Astrocyte (in vitro differentiated cells and primary cell): Measurements from ENCODE around the gene CLINT1. TPM values are rescaled to one million over a fixed set of nuclear protein-coding genes. Genes with fewer than 3 reads are reported as not detected.

Experiments
- DNase-seq: peaks from one replicate; pipeline ENCODE4 v3.0.0-alpha.2; 2010; ENCODE audit warnings: low read depth
- FAIRE-seq: peaks from 2 replicates; lab custom pipeline; 2011; peaks lifted over from hg19 to GRCh38; lab: Jason Lieb, UNC
- H2AFZ ChIP-seq: 2 replicates; pipeline ENCODE4 v1.6.0; 2012; ENCODE audit warnings: low read depth, low read length, inconsistent platforms
- H3K27ac ChIP-seq: 2 replicates; pipeline ENCODE4 v1.5.1; 2011; ENCODE audit warnings: low read depth, low read length, inconsistent platforms
- H3K27me3 ChIP-seq: 2 replicates; pipeline ENCODE4 v1.6.0; 2011; ENCODE audit warnings: low read length, inconsistent platforms; ENCODE audit not compliant: insufficient read depth
- H3K36me3 ChIP-seq: 2 replicates; pipeline ENCODE4 v1.5.1; 2011; ENCODE audit warnings: low read length, inconsistent platforms; ENCODE audit not compliant: insufficient read depth
- H3K4me1 ChIP-seq: 2 replicates; pipeline ENCODE4 v1.5.1; 2011; ENCODE audit warnings: low read length, inconsistent platforms; ENCODE audit not compliant: insufficient read depth
- H3K4me2 ChIP-seq: 2 replicates; pipeline ENCODE4 v1.6.0; 2012; ENCODE audit warnings: low read length, inconsistent platforms
- H3K4me3 ChIP-seq: 2 replicates; pipeline ENCODE4 v1.5.1; 2011; ENCODE audit warnings: low read depth, mild to moderate bottlenecking, low read length, inconsistent platforms; ENCODE audit not compliant: insufficient read depth
- H3K79me2 ChIP-seq: 2 replicates; pipeline ENCODE4 v1.6.0; 2012; ENCODE audit warnings: mild to moderate bottlenecking, low read length, inconsistent platforms; ENCODE audit not compliant: insufficient read depth
- H3K9ac ChIP-seq: 2 replicates; pipeline ENCODE4 v1.6.0; 2012; ENCODE audit warnings: mild to moderate bottlenecking, low read length, inconsistent platforms
- H3K9me3 ChIP-seq: 2 replicates; pipeline ENCODE4 v1.5.1; 2012; ENCODE audit warnings: low read depth, mild to moderate bottlenecking, low read length, inconsistent platforms; ENCODE audit not compliant: insufficient read depth
- H4K20me1 ChIP-seq: 2 replicates; pipeline ENCODE4 v1.6.0; 2012; ENCODE audit warnings: low read length, inconsistent platforms; ENCODE audit not compliant: insufficient read depth
- H3K27ac Mint-ChIP-seq: one replicate; pipeline ENCODE4 v1.8.0; 2021; ENCODE audit warnings: mild to moderate bottlenecking, mixed read lengths; ENCODE audit not compliant: unreplicated experiment
- H3K27me3 Mint-ChIP-seq: one replicate; pipeline ENCODE4 v1.8.0; 2021; ENCODE audit warnings: low read depth, mixed read lengths; ENCODE audit not compliant: unreplicated experiment
- H3K36me3 Mint-ChIP-seq: one replicate; pipeline ENCODE4 v1.8.0; 2021; ENCODE audit warnings: low read depth, mixed read lengths; ENCODE audit not compliant: unreplicated experiment
- H3K4me1 Mint-ChIP-seq: one replicate; pipeline ENCODE4 v1.8.0; 2021; ENCODE audit warnings: low read depth, mixed read lengths; ENCODE audit not compliant: unreplicated experiment
- H3K4me3 Mint-ChIP-seq: one replicate; pipeline ENCODE4 v1.8.0; 2021; ENCODE audit warnings: mild to moderate bottlenecking, moderate library complexity, mixed read lengths; ENCODE audit not compliant: unreplicated experiment
- H3K9me3 Mint-ChIP-seq: one replicate; pipeline ENCODE4 v1.8.0; 2021; ENCODE audit warnings: mild to moderate bottlenecking, mixed read lengths; ENCODE audit not compliant: unreplicated experiment
- EZH2 ChIP-seq: IDR thresholded peaks from 2 replicates; pipeline ENCODE4 v1.6.1; 2012; ENCODE audit warnings: mild to moderate bottlenecking, low read length, inconsistent platforms; ENCODE audit not compliant: insufficient read depth
- total RNA-seq: library from RNA; stranded (reverse); gene quantifications from 2 replicates; pipeline ENCODE4 v1.2.1, GENCODE V29; 2021
- TF ChIP-seq, protein P1 (sequence below): IDR thresholded peaks from 2 replicates; pipeline ENCODE4 v1.5.1; 2011; ENCODE audit warnings: low read depth, mild to moderate bottlenecking, inconsistent platforms, low read length, moderate library complexity; ENCODE audit not compliant: insufficient read depth

CLINT1 gene
- total RNA-seq, 1 donor from 2014 or later = 100 TPM

DNA sequence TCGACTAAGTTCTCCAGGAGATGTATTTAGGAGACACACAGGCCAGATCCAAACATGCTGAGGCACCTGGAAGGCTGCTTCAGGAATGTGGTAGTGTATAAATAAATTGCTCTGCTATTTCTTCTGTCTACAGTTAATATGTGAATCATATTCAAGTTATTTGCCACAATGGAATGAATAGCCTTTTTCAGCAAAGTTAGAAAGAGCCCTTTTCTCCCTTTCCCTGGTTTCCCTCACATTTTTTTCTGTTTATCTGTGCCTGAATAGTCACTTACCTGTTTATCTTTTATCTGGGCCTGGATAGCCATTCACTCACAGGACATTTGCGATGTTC, 44.1 kb upstream of the CLINT1 start:
- H3K27ac Mint-ChIP-seq = no peak overlapping the region
- H3K36me3 Mint-ChIP-seq = no peaks in the 10 kb centered on the region
- no peak overlapping the region for H3K4me3 ChIP-seq

DNA sequence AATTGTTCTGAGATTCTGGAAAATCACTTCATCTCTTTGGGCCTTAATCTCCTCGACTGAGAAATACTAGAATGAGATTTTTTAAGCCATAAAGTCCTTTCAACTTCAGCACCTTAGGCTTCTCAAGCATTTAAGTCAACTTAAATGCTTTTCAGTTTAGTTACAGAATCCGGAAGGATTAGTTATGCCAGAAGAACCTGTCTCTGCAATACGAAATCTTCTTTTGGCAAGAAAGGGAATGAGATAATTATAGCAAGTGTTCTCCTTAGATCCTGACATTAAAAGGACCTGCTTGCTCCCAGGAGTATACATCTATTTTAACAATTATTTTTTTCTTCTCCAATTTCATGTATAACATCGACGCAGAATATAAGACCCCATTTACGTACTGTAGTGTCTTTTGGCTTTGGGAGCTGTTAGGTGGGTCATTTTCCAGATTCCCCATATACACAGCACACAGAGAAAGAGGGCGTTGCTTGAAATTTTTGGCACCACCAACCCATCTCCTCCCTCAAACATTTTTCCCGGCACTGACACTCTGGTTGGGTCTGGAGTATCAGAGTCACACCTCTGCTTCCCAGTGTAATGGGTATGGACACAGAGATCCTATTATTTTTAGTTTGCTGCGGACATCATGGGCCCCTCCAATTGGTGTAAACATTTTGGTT, 43.6 kb upstream of the CLINT1 start:
- Mint-ChIP-seq H3K36me3 (no peaks in the 10 kb centered on the region), H3K4me3 (no peak overlapping the region), H3K27ac (no peak overlapping the region), H3K27me3 (no peaks in the 10 kb centered on the region), H3K9me3 (no peaks in the 10 kb centered on the region), H3K4me1 (no peaks in the 10 kb centered on the region)
- Histone ChIP-seq H3K4me3 (no peak overlapping the region), H2AFZ (no peak overlapping the region), H3K27ac (no peak overlapping the region), H3K9ac (no peak overlapping the region), H3K79me2 (no peaks in the 10 kb centered on the region), H3K9me3 (no peaks in the 10 kb centered on the region), H3K36me3 (no peaks in the 10 kb centered on the region), H4K20me1 (no peaks in the 10 kb centered on the region), H3K27me3 (no peaks in the 10 kb centered on the region), H3K4me1 (peaks cover 3% of the 10 kb centered on the region), H3K4me2 (no peak overlapping the region)
- DNase-seq = no peak
- TF ChIP-seq, protein P1, sequence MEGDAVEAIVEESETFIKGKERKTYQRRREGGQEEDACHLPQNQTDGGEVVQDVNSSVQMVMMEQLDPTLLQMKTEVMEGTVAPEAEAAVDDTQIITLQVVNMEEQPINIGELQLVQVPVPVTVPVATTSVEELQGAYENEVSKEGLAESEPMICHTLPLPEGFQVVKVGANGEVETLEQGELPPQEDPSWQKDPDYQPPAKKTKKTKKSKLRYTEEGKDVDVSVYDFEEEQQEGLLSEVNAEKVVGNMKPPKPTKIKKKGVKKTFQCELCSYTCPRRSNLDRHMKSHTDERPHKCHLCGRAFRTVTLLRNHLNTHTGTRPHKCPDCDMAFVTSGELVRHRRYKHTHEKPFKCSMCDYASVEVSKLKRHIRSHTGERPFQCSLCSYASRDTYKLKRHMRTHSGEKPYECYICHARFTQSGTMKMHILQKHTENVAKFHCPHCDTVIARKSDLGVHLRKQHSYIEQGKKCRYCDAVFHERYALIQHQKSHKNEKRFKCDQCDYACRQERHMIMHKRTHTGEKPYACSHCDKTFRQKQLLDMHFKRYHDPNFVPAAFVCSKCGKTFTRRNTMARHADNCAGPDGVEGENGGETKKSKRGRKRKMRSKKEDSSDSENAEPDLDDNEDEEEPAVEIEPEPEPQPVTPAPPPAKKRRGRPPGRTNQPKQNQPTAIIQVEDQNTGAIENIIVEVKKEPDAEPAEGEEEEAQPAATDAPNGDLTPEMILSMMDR = no peak
- TF ChIP-seq EZH2 = no peak
- no peak for FAIRE-seq

More for the DNA sequence above, 44.1 kb upstream of the CLINT1 start:
- Mint-ChIP-seq H3K4me3 (no peak overlapping the region), H3K9me3 (no peaks in the 10 kb centered on the region), H3K27me3 (no peaks in the 10 kb centered on the region), H3K4me1 (no peaks in the 10 kb centered on the region)
- FAIRE-seq (no peak), DNase-seq (peak; percentile 23)
- Histone ChIP-seq H3K36me3 (no peaks in the 10 kb centered on the region), H3K9me3 (no peaks in the 10 kb centered on the region), H3K27ac (no peak overlapping the region), H3K9ac (no peak overlapping the region), H3K4me2 (no peak overlapping the region), H2AFZ (no peak overlapping the region), H4K20me1 (no peaks in the 10 kb centered on the region), H3K79me2 (no peaks in the 10 kb centered on the region), H3K27me3 (no peaks in the 10 kb centered on the region), H3K4me1 (peaks cover 3% of the 10 kb centered on the region)
- TF ChIP-seq, protein P1 = no peak
- TF ChIP-seq EZH2 = no peak

DNA sequence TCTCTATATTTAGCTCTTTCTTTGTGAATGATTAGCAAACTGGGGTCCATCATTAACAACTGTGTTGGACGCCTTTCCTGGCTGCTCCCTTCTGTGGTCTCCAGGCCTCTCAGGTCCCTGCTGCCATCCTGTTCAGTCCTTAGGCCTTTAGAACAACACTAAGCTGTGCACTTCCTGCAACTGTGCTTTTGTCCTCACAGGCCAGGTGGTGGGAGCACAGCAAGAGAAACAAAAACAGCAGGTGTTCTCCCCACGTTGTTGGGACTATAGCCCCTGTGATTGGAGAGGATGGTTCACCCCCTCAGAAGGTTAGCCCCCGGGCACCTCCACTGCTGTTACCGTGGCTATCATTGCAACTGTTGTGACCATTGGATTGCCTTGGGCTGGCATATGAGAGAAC, 41.7 kb upstream of the CLINT1 start:
- Histone ChIP-seq H3K79me2 (no peaks in the 10 kb centered on the region), H3K4me1 (peaks cover 3% of the 10 kb centered on the region), H2AFZ (no peak overlapping the region), H3K36me3 (no peaks in the 10 kb centered on the region), H4K20me1 (no peaks in the 10 kb centered on the region), H3K4me2 (no peak overlapping the region), H3K9ac (no peak overlapping the region), H3K9me3 (no peaks in the 10 kb centered on the region), H3K4me3 (no peak overlapping the region), H3K27me3 (no peaks in the 10 kb centered on the region), H3K27ac (no peak overlapping the region)
- Mint-ChIP-seq H3K27me3 (no peaks in the 10 kb centered on the region), H3K36me3 (no peaks in the 10 kb centered on the region), H3K9me3 (no peaks in the 10 kb centered on the region), H3K27ac (no peak overlapping the region), H3K4me3 (no peak overlapping the region), H3K4me1 (no peaks in the 10 kb centered on the region)
- TF ChIP-seq, protein P1 = no peak
- TF ChIP-seq EZH2 = no peak
- FAIRE-seq (no peak), DNase-seq (no peak)
